ENCODE results near the gene SPOP.

DNA sequence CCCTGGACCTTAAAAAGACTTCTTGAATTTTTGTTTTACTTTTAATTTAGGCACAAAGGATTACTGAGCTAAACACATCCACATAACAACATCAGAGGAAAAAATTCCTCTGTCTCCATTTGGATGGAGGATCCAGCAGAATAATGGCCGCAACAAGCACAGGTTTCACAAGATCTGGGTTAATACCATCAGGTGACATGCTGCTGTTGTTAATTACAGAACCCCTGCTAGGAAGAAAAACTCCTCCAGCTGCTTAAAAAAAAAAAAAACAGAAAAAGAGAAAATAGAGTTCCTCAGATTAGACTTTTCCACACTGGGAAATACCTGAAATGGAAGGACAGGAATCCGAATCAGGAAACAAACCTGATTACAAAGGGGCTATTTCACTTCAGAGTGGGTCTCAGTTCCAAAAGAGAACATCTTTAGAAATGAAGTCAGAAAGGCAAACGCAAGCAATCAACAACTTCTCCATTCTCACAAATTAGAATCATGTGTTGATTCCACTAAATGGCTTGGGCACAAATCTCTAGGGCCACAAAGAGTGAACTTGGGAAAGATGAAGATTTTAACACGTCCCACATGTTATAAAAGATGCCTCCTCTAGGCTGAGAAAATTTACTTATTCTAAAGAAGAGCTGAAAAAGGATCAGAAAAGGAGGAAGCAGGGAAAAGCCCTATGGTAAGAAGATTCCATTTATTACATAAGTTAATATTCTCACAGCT, 44.0 kb downstream of the SPOP start:
- TF ChIP-seq, protein P1, sequence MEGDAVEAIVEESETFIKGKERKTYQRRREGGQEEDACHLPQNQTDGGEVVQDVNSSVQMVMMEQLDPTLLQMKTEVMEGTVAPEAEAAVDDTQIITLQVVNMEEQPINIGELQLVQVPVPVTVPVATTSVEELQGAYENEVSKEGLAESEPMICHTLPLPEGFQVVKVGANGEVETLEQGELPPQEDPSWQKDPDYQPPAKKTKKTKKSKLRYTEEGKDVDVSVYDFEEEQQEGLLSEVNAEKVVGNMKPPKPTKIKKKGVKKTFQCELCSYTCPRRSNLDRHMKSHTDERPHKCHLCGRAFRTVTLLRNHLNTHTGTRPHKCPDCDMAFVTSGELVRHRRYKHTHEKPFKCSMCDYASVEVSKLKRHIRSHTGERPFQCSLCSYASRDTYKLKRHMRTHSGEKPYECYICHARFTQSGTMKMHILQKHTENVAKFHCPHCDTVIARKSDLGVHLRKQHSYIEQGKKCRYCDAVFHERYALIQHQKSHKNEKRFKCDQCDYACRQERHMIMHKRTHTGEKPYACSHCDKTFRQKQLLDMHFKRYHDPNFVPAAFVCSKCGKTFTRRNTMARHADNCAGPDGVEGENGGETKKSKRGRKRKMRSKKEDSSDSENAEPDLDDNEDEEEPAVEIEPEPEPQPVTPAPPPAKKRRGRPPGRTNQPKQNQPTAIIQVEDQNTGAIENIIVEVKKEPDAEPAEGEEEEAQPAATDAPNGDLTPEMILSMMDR (IDR thresholded peaks at IDR 0.05) = no peak
- TF ChIP-seq, protein P2, sequence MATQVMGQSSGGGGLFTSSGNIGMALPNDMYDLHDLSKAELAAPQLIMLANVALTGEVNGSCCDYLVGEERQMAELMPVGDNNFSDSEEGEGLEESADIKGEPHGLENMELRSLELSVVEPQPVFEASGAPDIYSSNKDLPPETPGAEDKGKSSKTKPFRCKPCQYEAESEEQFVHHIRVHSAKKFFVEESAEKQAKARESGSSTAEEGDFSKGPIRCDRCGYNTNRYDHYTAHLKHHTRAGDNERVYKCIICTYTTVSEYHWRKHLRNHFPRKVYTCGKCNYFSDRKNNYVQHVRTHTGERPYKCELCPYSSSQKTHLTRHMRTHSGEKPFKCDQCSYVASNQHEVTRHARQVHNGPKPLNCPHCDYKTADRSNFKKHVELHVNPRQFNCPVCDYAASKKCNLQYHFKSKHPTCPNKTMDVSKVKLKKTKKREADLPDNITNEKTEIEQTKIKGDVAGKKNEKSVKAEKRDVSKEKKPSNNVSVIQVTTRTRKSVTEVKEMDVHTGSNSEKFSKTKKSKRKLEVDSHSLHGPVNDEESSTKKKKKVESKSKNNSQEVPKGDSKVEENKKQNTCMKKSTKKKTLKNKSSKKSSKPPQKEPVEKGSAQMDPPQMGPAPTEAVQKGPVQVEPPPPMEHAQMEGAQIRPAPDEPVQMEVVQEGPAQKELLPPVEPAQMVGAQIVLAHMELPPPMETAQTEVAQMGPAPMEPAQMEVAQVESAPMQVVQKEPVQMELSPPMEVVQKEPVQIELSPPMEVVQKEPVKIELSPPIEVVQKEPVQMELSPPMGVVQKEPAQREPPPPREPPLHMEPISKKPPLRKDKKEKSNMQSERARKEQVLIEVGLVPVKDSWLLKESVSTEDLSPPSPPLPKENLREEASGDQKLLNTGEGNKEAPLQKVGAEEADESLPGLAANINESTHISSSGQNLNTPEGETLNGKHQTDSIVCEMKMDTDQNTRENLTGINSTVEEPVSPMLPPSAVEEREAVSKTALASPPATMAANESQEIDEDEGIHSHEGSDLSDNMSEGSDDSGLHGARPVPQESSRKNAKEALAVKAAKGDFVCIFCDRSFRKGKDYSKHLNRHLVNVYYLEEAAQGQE (IDR thresholded peaks at IDR 0.05; ENCODE audit: insufficient read depth in 1 of 2, low read depth in 2 of 2, low read length in 1 of 2) = no peak
- TF ChIP-seq POLR2AphosphoS5 (IDR thresholded peaks at IDR 0.05; ENCODE audit: low read depth, low read length) (no peak), SIN3A (IDR thresholded peaks at IDR 0.05; ENCODE audit: borderline replicate concordance, insufficient read depth, low read depth, low read length) (no peak)
